H1 (cell line): ENCODE measurements around the gene SFTPB. TPM values are rescaled to one million over a fixed set of nuclear protein-coding genes. Genes with fewer than 3 reads are reported as not detected.

Source experiments
- CTCF ChIA-PET: fragments of 300-600 bp; sonication (Branson Sonifier 250); formaldehyde crosslinking; loops from one replicate; lab custom pipeline; 2021; ENCODE audit not compliant: partially characterized antibody; lab: Charles Lee
- POLR2A ChIA-PET: fragments of 300-600 bp; sonication (Branson Sonifier 250); formaldehyde crosslinking; loops from one replicate; lab custom pipeline; 2021; ENCODE audit warnings: inconsistent platforms; ENCODE audit not compliant: partially characterized antibody; lab: Charles Lee
- DNase-seq, 2 experiments: peaks; one replicate each; pipeline versions ENCODE4 v3.0.0 to v3.0.0-alpha.2; 2010 to 2022; ENCODE audit warnings: low spot score in 2 of 2, low read depth in 1 of 2, mixed read lengths in 1 of 2
- FAIRE-seq: peaks from 2 replicates; lab custom pipeline; 2011; peaks lifted over from hg19 to GRCh38; lab: Jason Lieb, UNC
- H2AFZ ChIP-seq: 2 replicates; pipeline ENCODE4 v1.8.1; 2012; ENCODE audit warnings: low read length, inconsistent platforms
- H2AK5ac ChIP-seq: 2 replicates; pipeline ENCODE4 v1.6.1; 2013; ENCODE audit warnings: low read depth, low read length
- H2BK120ac ChIP-seq: replicated peaks from 2 replicates; pipeline ENCODE3; 2013; ENCODE audit warnings: low read depth, low read length, inconsistent platforms
- H2BK12ac ChIP-seq: 2 replicates; pipeline ENCODE4 v1.6.1; 2013; ENCODE audit warnings: low read depth, low read length
- H2BK15ac ChIP-seq: 2 replicates; pipeline ENCODE4 v1.6.1; 2013; ENCODE audit warnings: low read length
- H2BK20ac ChIP-seq: 2 replicates; pipeline ENCODE4 v1.6.1; 2013; ENCODE audit warnings: low read length
- H2BK5ac ChIP-seq: 2 replicates; pipeline ENCODE4 v1.6.1; 2013; ENCODE audit warnings: low read depth, low read length
- H3K14ac ChIP-seq: 2 replicates; pipeline ENCODE4 v1.6.1; 2013; ENCODE audit warnings: inconsistent platforms; ENCODE audit not compliant: insufficient read length
- H3K18ac ChIP-seq: 2 replicates; pipeline ENCODE4 v1.6.1; 2013; ENCODE audit warnings: low read length; ENCODE audit errors: extremely low read depth
- H3K23ac ChIP-seq: 2 replicates; pipeline ENCODE4 v1.6.1; 2013; ENCODE audit warnings: inconsistent platforms; ENCODE audit not compliant: insufficient read length
- H3K23me2 ChIP-seq: 2 replicates; pipeline ENCODE4 v1.6.1; 2013; ENCODE audit warnings: low read depth, low read length
- H3K27ac ChIP-seq: 2 replicates; pipeline ENCODE4 v1.6.1; 2011; ENCODE audit warnings: low read depth, low read length, inconsistent platforms
- H3K27me3 ChIP-seq, 4 experiments: replicated peaks in 1 of 4; 1 replicate in 1 of 4; 2 replicates in 3 of 4; pipeline versions ENCODE4 v1.6.1 to v1.8.1; 2011 to 2013; ENCODE audit warnings: low read length in 3 of 4, mild to moderate bottlenecking in 3 of 4, inconsistent platforms in 2 of 4, mixed read lengths in 2 of 4, moderate library complexity in 1 of 4; ENCODE audit not compliant: control insufficient read depth in 3 of 4, insufficient read depth in 3 of 4; ENCODE audit errors: extremely low read depth in 1 of 4
- H3K36me3 ChIP-seq, 4 experiments: 2 replicates each; pipeline versions ENCODE4 v1.6.1 to v1.8.1; 2011 to 2013; ENCODE audit warnings: mild to moderate bottlenecking in 4 of 4, low read length in 3 of 4, moderate library complexity in 2 of 4, control low read depth in 1 of 4, inconsistent platforms in 1 of 4; ENCODE audit not compliant: insufficient read depth in 4 of 4, control insufficient read depth in 2 of 4
- H3K4ac ChIP-seq: replicated peaks from 2 replicates; pipeline ENCODE3; 2013; ENCODE audit warnings: low read length, low read depth, mixed read lengths, inconsistent platforms; ENCODE audit not compliant: insufficient read length
- H3K4me1 ChIP-seq, 4 experiments: replicated peaks in 1 of 4; 1 replicate in 1 of 4; 2 replicates in 3 of 4; pipeline versions ENCODE4 v1.6.1 to v1.8.1; 2011 to 2013; ENCODE audit warnings: low read length in 3 of 4, inconsistent platforms in 2 of 4, mixed read lengths in 1 of 4; ENCODE audit not compliant: insufficient read depth in 4 of 4, control insufficient read depth in 3 of 4
- H3K4me2 ChIP-seq, 2 experiments: 2 replicates each; pipeline versions ENCODE4 v1.6.1 to v1.8.1; 2011 to 2013; ENCODE audit warnings: low read depth in 2 of 2, low read length in 2 of 2, control low read depth in 1 of 2, inconsistent platforms in 1 of 2, mild to moderate bottlenecking in 1 of 2; ENCODE audit not compliant: insufficient read depth in 1 of 2
- H3K4me3 ChIP-seq, 4 experiments: fragments of 200-600, 300-600 bp in 1 of 4; sonication (generic), shearing (Covaris generic), sonication (Bioruptor Twin) in 1 of 4; 2 replicates each; pipeline versions ENCODE4 v1.5.1 to v1.8.1; 2011 to 2016; ENCODE audit warnings: low read length in 4 of 4, low read depth in 3 of 4, control low read depth in 2 of 4, inconsistent platforms in 2 of 4, mild to moderate bottlenecking in 2 of 4, mixed read lengths in 1 of 4, moderate library complexity in 1 of 4; ENCODE audit not compliant: insufficient read depth in 2 of 4; ENCODE audit errors: extremely low read depth in 1 of 4
- H3K56ac ChIP-seq: replicated peaks from 2 replicates; pipeline ENCODE3; 2013; ENCODE audit warnings: low read depth, mild to moderate bottlenecking, mixed read lengths, low read length, inconsistent platforms; ENCODE audit not compliant: insufficient read length
- H3K79me1 ChIP-seq: 2 replicates; pipeline ENCODE4 v1.6.1; 2013; ENCODE audit warnings: low read depth, low read length, control low read depth
- H3K79me2 ChIP-seq, 2 experiments: 2 replicates each; pipeline versions ENCODE4 v1.6.1 to v1.8.1; 2012 to 2013; ENCODE audit warnings: low read length in 2 of 2, mild to moderate bottlenecking in 2 of 2, inconsistent platforms in 1 of 2; ENCODE audit not compliant: insufficient read depth in 2 of 2, control insufficient read depth in 1 of 2
- H3K9ac ChIP-seq, 4 experiments: replicated peaks in 1 of 4; 1 replicate in 1 of 4; 2 replicates in 3 of 4; pipeline versions ENCODE4 v1.6.1 to v1.8.1; 2011 to 2013; ENCODE audit warnings: low read depth in 3 of 4, low read length in 3 of 4, control low read depth in 2 of 4, mild to moderate bottlenecking in 2 of 4, moderate library complexity in 2 of 4, inconsistent platforms in 1 of 4; ENCODE audit errors: extremely low read depth in 1 of 4
- H3K9me3 ChIP-seq, 2 experiments: 2 replicates each; pipeline versions ENCODE4 v1.6.1 to v1.8.1; 2012 to 2013; ENCODE audit warnings: mild to moderate bottlenecking in 2 of 2, moderate library complexity in 2 of 2, control low read depth in 1 of 2, inconsistent platforms in 1 of 2, low read depth in 1 of 2, low read length in 1 of 2, mixed read lengths in 1 of 2; ENCODE audit not compliant: insufficient read depth in 2 of 2
- H4K20me1 ChIP-seq, 2 experiments: replicated peaks in 1 of 2; 2 replicates each; pipeline versions ENCODE3 to v1.8.1; 2011 to 2013; ENCODE audit warnings: inconsistent platforms in 2 of 2, low read length in 2 of 2, mild to moderate bottlenecking in 1 of 2; ENCODE audit not compliant: insufficient read depth in 2 of 2, control insufficient read depth in 1 of 2
- H4K5ac ChIP-seq: 2 replicates; pipeline ENCODE4 v1.6.1; 2013; ENCODE audit warnings: low read length, low read depth, mixed read lengths, inconsistent platforms; ENCODE audit not compliant: insufficient read length
- H4K8ac ChIP-seq: 2 replicates; pipeline ENCODE4 v1.8.0; 2013; ENCODE audit warnings: mild to moderate bottlenecking, moderate library complexity, low read length, inconsistent platforms; ENCODE audit not compliant: insufficient read depth; ENCODE audit errors: extremely low read depth
- H4K91ac ChIP-seq: replicated peaks from 2 replicates; pipeline ENCODE3; 2013; ENCODE audit warnings: low read length, mixed read lengths, inconsistent platforms; ENCODE audit not compliant: insufficient read length
- ATF3 ChIP-seq: IDR thresholded peaks from 2 replicates; pipeline ENCODE4 v1.6.1; 2011; ENCODE audit warnings: low read depth, mild to moderate bottlenecking, low read length; ENCODE audit not compliant: insufficient read depth
- CREB1 ChIP-seq: IDR thresholded peaks from 2 replicates; pipeline ENCODE4 v1.6.1; 2012; ENCODE audit warnings: inconsistent platforms
- GABPA ChIP-seq: IDR thresholded peaks from 2 replicates; pipeline ENCODE4 v1.6.1; 2011; ENCODE audit warnings: mild to moderate bottlenecking, low read length, moderate library complexity, borderline replicate concordance; ENCODE audit not compliant: insufficient read depth
- NRF1 ChIP-seq: IDR thresholded peaks from 2 replicates; pipeline ENCODE4 v1.6.1; 2011; ENCODE audit warnings: mild to moderate bottlenecking, low read depth, low read length, improper control_type of control experiment
- PHF8 ChIP-seq: fragments of 200-600 bp; sonication (generic); conservative IDR thresholded peaks from 2 replicates; pipeline ENCODE4 v1.7.1; 2012; ENCODE audit warnings: low read depth, mild to moderate bottlenecking, inconsistent platforms, low read length, moderate library complexity
- POLR2A ChIP-seq, 2 experiments: IDR thresholded peaks; 1 replicate in 1 of 2; 2 replicates in 1 of 2; pipeline ENCODE4 v1.6.1; 2011; ENCODE audit warnings: low read depth in 2 of 2, low read length in 2 of 2, mild to moderate bottlenecking in 2 of 2; ENCODE audit errors: control extremely low read depth in 1 of 2
- RXRA ChIP-seq: IDR thresholded peaks from 2 replicates; pipeline ENCODE4 v1.6.1; 2011; ENCODE audit warnings: low read depth, mild to moderate bottlenecking, low read length, moderate library complexity; ENCODE audit not compliant: insufficient read depth
- SIN3A ChIP-seq, 2 experiments: IDR thresholded peaks in 1 of 2; conservative IDR thresholded peaks in 1 of 2; 2 replicates each; pipeline ENCODE4 v1.6.1; 2011 to 2012; ENCODE audit warnings: low read length in 2 of 2, improper control_type of control experiment in 1 of 2, low read depth in 1 of 2, mild to moderate bottlenecking in 1 of 2
- SIX5 ChIP-seq: IDR thresholded peaks from 2 replicates; pipeline ENCODE4 v1.6.1; 2011; ENCODE audit warnings: mild to moderate bottlenecking, low read depth, low read length
- YY1 ChIP-seq: IDR thresholded peaks from 2 replicates; pipeline ENCODE4 v1.6.1; 2011; ENCODE audit warnings: low read depth, mild to moderate bottlenecking, low read length
- WGBS, 2 experiments: shearing (Covaris generic) in 1 of 2; methylation state at CpG; one replicate each; pipeline versions ENCODE4 v1.1.6 to v1.1.7; 2013 to 2015; ENCODE audit warnings: low lambda C conversion rate in 2 of 2, mixed read lengths in 2 of 2, inconsistent platforms in 1 of 2, low coverage in 1 of 2, missing lambda C conversion rate in 1 of 2; ENCODE audit not compliant: insufficient replicate concordance in 2 of 2, insufficient coverage in 1 of 2, insufficient read length in 1 of 2; ENCODE audit errors: extremely low coverage in 1 of 2, missing lambda C conversion rate in 1 of 2; 5-methylcytosine and 5-hydroxymethylcytosine counted together
- long read RNA-seq, 2 experiments: library from RNA in 1 of 2; library from capped mRNA in 1 of 2; stranded (forward); transcript quantifications; one replicate each; pipeline ENCODE4 v2.0.0, GENCODE V29; 2021; ENCODE audit warnings: inconsistent platforms in 1 of 2
- polyA minus RNA-seq, 3 experiments: library from RNA; depleted of rRNA, polyadenylated mRNA; stranded (reverse); fragments of >200 nt; gene quantifications; 1 replicate in 2 of 3; 2 replicates in 1 of 3; pipeline ENCODE4 v1.2.3, GENCODE V29; 2011
- polyA plus RNA-seq, 7 experiments: library from polyadenylated mRNA; depleted of rRNA in 3 of 7; stranded (reverse) in 5 of 7; unstranded in 2 of 7; fragments of >200 nt in 5 of 7; fragments of 200-250 nt in 2 of 7; gene quantifications; 1 replicate in 5 of 7; 2 replicates in 1 of 7; 4 replicates in 1 of 7; pipeline versions ENCODE4 v1.2.1 to v1.2.3, GENCODE V29; 2011 to 2013; ENCODE audit warnings: missing spikeins in 2 of 7, mixed read lengths in 2 of 7
- total RNA-seq: library from RNA; stranded (reverse); fragmentation: NEBNext Ultra II Directional; extraction: Animal tissue kit (Norgen Biotek cat#: 25700); gene quantifications from 2 replicates; pipeline ENCODE4 v1.2.1, GENCODE V29; 2021

The SFTPB gene
- total RNA-seq (not detected in 2 replicates), polyA plus RNA-seq (2011; rRNA removed) (not detected in 2 replicates), polyA minus RNA-seq (2011; rRNA and poly(A)+ RNA removed) (not detected in 2 replicates)
- not detected for polyA plus RNA-seq (2011; cell fraction: cytosol; rRNA removed)
- not detected for polyA plus RNA-seq (2011; cell fraction: nucleus; rRNA removed)
- 0.05 to 0.07 TPM (median 0.05 TPM) in 3 of 4 replicates, not detected in the other for polyA plus RNA-seq (2012, experiment 1 of 2)
- not detected for polyA plus RNA-seq (2012, experiment 2 of 2)
- not detected for polyA plus RNA-seq (2013, experiment 1 of 2)
- not detected for polyA plus RNA-seq (2013, experiment 2 of 2)
- polyA minus RNA-seq (2011; cell fraction: cytosol; rRNA and poly(A)+ RNA removed) = not detected
- polyA minus RNA-seq (2011; cell fraction: nucleus; rRNA and poly(A)+ RNA removed) = not detected
- long read RNA-seq, experiment 1 = 0 reads
- long read RNA-seq, experiment 2 = 0 reads

- no peak within 1 kb of the TSS for H2AK5ac ChIP-seq
- H4K91ac ChIP-seq = no peak within 1 kb of the TSS
- no peak within 1 kb of the TSS for H3K9ac ChIP-seq
- no peak for FAIRE-seq
- no peaks in the 10 kb centered on the region for H3K79me2 ChIP-seq
- peaks cover 4% of the 10 kb centered on the region; the same call in 1 of the 2 replicates for H3K23me2 ChIP-seq
- no peak within 1 kb of the TSS for H3K23ac ChIP-seq
- no peak within 1 kb of the TSS for H2BK15ac ChIP-seq
- H2BK5ac ChIP-seq = no peak within 1 kb of the TSS
- H3K79me1 ChIP-seq = no peaks in the 10 kb centered on the region
- H3K9me3 ChIP-seq = no peaks in the 10 kb centered on the region
- no peak within 1 kb of the TSS for H3K18ac ChIP-seq
- H4K5ac ChIP-seq = no peak within 1 kb of the TSS
- no peak within 1 kb of the TSS for H3K56ac ChIP-seq
- H2BK20ac ChIP-seq = no peak within 1 kb of the TSS
- TF ChIP-seq NRF1 = no peak
- no peak for TF ChIP-seq YY1
- no peak for TF ChIP-seq SIN3A (conservative IDR thresholded peaks at IDR 0.05 in 1 of 2, IDR thresholded peaks at IDR 0.05 in 1 of 2; ENCODE audit: low read depth in 1 of 2, low read length in 2 of 2)
- no peak for TF ChIP-seq POLR2A (IDR thresholded peaks at IDR 0.05; ENCODE audit: control extremely low read depth in 1 of 2, low read depth in 2 of 2, low read length in 2 of 2)
- TF ChIP-seq CREB1 = no peak
- TF ChIP-seq SIX5 = no peak
- TF ChIP-seq PHF8 = no peak
- no peak for TF ChIP-seq GABPA
- no peak for TF ChIP-seq ATF3
- TF ChIP-seq RXRA = no peak
- no peak within 1 kb of the TSS for H2BK120ac ChIP-seq
- H3K4me2 ChIP-seq = no peak within 1 kb of the TSS
- no peak within 1 kb of the TSS for H2AFZ ChIP-seq
- no peak within 1 kb of the TSS for H3K14ac ChIP-seq
- H4K20me1 ChIP-seq = peaks cover 0 to 3% of the 10 kb centered on the region in 2 experiments
- WGBS, 2 experiments = 90% methylated on average over 5 of the region's 5 CpGs; no CpG with 5 or more reads in 1 of the 2 experiments
- H3K4ac ChIP-seq = no peak within 1 kb of the TSS
- H4K8ac ChIP-seq = no peak within 1 kb of the TSS
- no peak within 1 kb of the TSS for H3K27ac ChIP-seq
- no peaks in the 10 kb centered on the region for H3K27me3 ChIP-seq
- POLR2A ChIA-PET = no interaction called here
- no peak within 1 kb of the TSS for H3K4me3 ChIP-seq
- H2BK12ac ChIP-seq = no peak within 1 kb of the TSS
- no peak for DNase-seq
- H3K4me1 ChIP-seq = peaks cover 0 to 2% (median 0%) of the 10 kb centered on the region in 4 experiments; a peak in 2 of 7 replicates
- no peaks in the 10 kb centered on the region for H3K36me3 ChIP-seq
- CTCF ChIA-PET = interaction anchor here (1.3 kb wide), 1 partner anchor 19 kb away, joined by 3 read pairs; no protein-coding TSS in a partner anchor
Observed at GRCh38 chr2:85668009-85668856, at the start of gene SFTPB. SFTPB (minus strand) TSS chr2:85668199; CDS start chr2:85668183, 16 bp downstream.
